Measurements from ENCODE around the gene SHISAL1. TPM values are rescaled to one million over a fixed set of nuclear protein-coding genes. Genes with fewer than 3 reads are reported as not detected.

The SHISAL1 gene
- total RNA-seq, 1 donor from 2014 or later, result not detected

DNA sequence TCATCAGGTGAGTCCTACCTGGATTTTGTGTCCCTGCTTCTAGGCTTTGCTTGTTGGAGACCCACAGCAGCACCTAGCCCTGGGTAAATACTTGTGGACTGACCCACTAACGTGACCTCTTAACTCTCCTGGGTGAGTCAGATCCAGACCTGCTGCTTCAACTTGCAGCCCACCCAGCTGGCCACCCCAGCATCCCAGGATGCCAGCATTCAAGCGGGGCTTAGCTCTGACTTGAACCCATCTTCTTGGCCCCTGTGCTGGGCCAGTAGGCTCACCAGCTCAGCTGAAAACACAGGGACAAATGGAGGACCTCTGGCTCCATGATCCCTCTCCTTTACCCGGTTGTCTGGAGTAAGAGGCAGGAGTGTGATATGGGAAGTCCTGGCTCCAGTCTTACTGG lies 98.6 kb downstream of the SHISAL1 start:
- no peak for DNase-seq
- intact Hi-C loops (cut with micrococcal nuclease), result no loop called here
- H3K27ac Mint-ChIP-seq, result no peak overlapping the region
- H3K4me3 Mint-ChIP-seq, result no peak overlapping the region
- H3K9me3 Mint-ChIP-seq, result no peaks in the 10 kb centered on the region
- no peaks in the 10 kb centered on the region for H3K27me3 Mint-ChIP-seq
- H3K4me1 Mint-ChIP-seq, result peaks cover 3% of the 10 kb centered on the region
- peaks cover 3% of the 10 kb centered on the region for H3K36me3 Mint-ChIP-seq (ENCODE audit: low read depth)

DNA sequence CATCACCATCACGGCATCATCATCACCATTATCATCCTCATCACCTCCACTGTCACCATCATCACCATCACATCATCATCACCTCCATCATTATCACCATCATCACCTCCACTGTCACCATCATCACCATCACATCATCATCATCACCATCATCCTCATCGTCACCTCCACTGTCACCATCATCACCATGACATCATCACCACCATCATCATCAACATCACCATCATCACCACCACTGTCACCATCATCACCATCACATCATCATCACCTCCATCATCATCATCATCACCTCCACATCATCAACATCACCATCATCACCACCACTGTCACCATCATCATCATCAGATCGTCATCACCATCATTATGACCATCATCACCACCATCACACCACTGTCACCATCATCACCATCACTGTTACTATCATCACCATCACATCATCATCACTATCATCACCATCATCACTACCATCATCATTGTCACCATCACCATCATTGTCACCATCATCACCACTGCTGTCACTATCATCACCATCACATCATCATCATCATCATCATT lies 99.2 kb downstream of the SHISAL1 start:
- Mint-ChIP-seq H3K9me3 (no peaks in the 10 kb centered on the region), H3K36me3 (ENCODE audit: low read depth) (peaks cover 7% of the 10 kb centered on the region), H3K4me1 (peaks cover 3% of the 10 kb centered on the region), H3K4me3 (no peak overlapping the region), H3K27ac (no peak overlapping the region), H3K27me3 (no peaks in the 10 kb centered on the region)
- intact Hi-C loops (cut with micrococcal nuclease), result no loop called here
- no peak for DNase-seq

DNA sequence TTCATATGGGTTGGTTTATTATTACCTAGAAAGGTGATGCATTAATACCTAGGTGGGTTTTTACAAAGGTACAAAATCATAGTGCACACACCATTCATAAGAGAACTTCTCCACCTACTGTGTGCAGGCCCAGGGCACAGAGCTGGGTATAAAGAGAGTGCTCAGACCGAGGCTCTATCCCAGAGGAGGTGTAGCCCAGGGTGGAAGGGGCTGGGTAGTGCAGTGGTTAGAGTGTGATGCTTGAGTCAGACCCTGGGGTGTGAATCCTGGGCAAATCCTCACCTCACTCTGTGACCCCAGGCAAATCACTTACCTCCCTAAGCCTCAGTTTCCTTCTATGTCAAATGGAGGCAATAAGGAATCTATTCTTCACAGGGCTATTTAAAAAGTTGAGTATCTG lies 99.8 kb downstream of the SHISAL1 start:
- Mint-ChIP-seq H3K36me3 (ENCODE audit: low read depth) (peaks cover 7% of the 10 kb centered on the region), H3K27me3 (no peaks in the 10 kb centered on the region), H3K4me3 (no peak overlapping the region), H3K27ac (no peak overlapping the region), H3K9me3 (no peaks in the 10 kb centered on the region), H3K4me1 (peaks cover 3% of the 10 kb centered on the region)
- no peak for DNase-seq
- intact Hi-C loops (cut with micrococcal nuclease), result no loop called here

DNA sequence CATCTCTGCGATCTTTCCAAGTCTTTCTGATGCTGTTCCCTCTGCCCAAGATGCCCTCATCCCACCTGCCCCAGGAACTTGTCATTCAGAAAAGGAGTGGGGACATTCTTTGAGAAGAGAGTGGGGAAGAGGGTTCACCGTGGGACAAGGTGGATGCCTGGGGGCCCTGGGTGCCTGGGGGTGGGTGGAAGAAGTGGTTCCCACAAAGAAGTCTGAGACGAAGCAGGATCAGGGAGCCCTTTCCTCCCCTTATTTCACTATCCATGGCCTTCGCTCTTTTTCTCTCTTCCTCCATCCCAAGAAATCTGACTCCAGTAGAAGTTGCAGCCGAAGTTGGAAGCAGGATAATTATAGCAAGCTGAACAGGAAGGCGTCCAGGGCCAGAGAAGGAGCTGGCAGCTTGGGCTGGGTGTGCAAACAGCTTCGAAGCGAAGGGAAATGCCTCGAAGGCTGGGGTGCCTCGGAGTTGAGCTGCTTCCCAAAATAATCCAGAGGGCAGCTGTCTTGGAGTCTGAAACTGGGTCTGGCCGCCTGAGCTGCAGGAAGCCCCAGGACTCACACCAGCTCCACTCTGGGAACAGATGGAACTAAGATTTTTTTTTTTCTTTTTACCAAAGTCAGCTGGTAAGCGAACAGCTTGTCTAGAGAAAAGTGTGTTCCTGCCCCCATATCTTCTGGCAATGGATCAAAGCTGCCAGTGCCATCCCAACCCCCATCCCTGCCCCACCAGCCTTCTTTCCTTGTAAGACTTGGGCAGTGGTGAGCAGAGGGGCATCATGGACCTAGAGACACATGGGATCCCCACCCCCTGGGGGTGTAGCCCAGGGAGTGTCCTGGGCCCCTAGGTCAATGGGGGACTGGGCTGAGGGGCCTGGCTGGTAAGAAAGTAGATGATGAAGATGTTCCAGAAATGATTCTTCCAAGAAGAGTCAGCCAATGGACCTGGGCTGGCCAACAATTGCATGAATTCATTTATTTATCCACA lies 100.5 kb downstream of the SHISAL1 start:
- Mint-ChIP-seq H3K27me3 (no peaks in the 10 kb centered on the region), H3K27ac (no peak overlapping the region), H3K4me1 (peaks cover 3% of the 10 kb centered on the region), H3K4me3 (no peak overlapping the region), H3K36me3 (ENCODE audit: low read depth) (peaks cover 7% of the 10 kb centered on the region), H3K9me3 (no peaks in the 10 kb centered on the region)
- DNase-seq, result no peak
- intact Hi-C loops (cut with micrococcal nuclease), result no loop called here

DNA sequence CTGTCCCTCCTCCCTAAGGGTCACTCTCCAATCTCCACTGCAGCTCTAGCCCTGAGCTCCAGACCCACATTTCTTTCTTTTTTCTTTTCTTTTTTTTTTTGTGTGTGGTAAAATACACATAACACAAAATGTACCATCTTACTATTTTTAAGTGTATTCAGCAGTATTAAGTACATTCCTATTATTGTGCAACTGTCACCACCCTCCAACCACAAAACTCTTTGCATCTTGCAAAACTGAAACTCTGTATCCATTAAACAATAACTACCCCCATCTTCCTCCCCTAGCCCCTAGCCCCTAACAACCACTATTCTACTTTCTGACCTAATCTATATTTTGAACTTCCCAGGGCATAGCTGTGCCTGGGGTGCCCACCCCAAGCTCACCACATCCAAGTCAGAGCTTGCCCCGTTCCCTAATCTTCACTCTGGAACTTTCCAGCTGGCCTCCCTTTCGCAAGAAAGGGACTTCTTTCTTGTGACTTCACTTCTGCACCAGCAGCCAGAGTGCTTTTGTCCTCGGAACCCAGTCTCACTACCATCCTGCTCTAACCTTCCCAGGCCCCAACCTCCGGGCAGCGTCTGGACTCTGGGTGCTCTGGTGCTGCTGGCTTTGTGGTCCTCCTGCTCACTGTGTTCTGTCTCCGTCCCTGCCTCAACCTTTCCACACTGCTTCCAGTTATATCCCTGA lies 101.3 kb downstream of the SHISAL1 start:
- Mint-ChIP-seq H3K4me3 (no peak overlapping the region), H3K9me3 (no peaks in the 10 kb centered on the region), H3K27ac (no peak overlapping the region), H3K4me1 (peaks cover 3% of the 10 kb centered on the region), H3K36me3 (ENCODE audit: low read depth) (peaks cover 7% of the 10 kb centered on the region), H3K27me3 (no peaks in the 10 kb centered on the region)
- no peak for DNase-seq
- intact Hi-C loops (cut with micrococcal nuclease), result no loop called here

DNA sequence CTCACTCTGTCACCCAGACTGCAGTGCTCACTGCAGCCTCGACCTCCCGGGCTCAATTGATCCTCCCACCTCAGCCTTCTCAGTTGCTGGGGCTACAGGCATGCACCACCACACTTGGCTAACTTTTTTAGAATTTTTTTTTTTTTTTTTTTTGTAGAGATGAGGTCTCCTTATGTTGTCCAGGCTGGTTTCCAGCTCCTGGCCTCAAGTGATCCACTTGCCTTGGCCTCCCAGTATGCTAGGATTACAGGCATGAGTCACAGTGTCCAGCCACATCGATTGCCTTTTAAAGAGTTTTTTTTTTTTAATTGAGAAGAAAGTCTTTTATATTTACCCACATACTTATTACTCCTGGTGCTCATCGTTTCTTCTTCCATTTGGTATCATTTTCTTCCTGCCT lies 102.0 kb downstream of the SHISAL1 start:
- Mint-ChIP-seq H3K4me3 (no peak overlapping the region), H3K27me3 (no peaks in the 10 kb centered on the region), H3K4me1 (peaks cover 3% of the 10 kb centered on the region), H3K36me3 (ENCODE audit: low read depth) (peaks cover 7% of the 10 kb centered on the region), H3K27ac (no peak overlapping the region), H3K9me3 (no peaks in the 10 kb centered on the region)
- DNase-seq, result no peak
- intact Hi-C loops (cut with micrococcal nuclease), result no loop called here

DNA sequence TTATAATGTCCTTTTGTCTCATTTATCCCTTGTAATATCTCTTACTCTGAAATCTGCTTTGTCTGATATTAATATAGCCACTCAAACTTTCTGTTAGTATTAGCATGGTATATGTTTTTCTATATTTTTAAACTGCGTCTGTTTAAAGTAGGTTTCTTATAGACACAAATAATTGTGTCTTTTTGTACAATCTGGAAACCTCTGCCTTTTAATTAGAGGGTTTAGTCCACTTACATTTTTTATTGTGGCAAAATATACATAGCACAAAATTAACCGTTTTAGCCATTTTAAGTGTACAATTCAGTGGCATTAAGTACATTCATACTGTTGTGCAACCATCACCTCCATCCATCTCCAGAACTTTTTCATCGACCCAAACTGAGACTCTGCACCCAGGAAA lies 103.4 kb downstream of the SHISAL1 start:
- intact Hi-C loops (cut with micrococcal nuclease), result no loop called here
- H3K36me3 Mint-ChIP-seq (ENCODE audit: low read depth), result peaks cover 7% of the 10 kb centered on the region
- no peaks in the 10 kb centered on the region for H3K27me3 Mint-ChIP-seq
- peaks cover 3% of the 10 kb centered on the region for H3K4me1 Mint-ChIP-seq
- H3K4me3 Mint-ChIP-seq, result no peak overlapping the region
- no peaks in the 10 kb centered on the region for H3K9me3 Mint-ChIP-seq
- no peak overlapping the region for H3K27ac Mint-ChIP-seq
- no peak for DNase-seq

DNA sequence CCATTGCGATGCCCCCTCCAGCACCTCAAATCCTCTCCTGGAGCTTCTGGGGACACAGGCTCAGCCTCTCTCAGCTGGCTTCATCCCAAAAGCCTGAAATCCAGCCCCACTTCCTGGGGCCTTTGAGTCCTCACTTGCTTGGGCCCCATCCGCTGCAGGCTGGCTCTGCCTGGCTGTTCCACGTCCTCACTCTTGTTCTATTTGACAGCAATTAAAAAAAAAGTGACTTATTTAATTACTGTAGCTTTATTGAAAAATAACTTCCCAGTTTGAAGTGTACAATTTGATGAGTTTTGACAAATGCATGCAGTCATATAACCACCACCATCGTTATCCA lies 104.8 kb downstream of the SHISAL1 start:
- Mint-ChIP-seq H3K4me1 (peaks cover 3% of the 10 kb centered on the region), H3K36me3 (ENCODE audit: low read depth) (peaks cover 14% of the 10 kb centered on the region), H3K27me3 (no peaks in the 10 kb centered on the region), H3K4me3 (no peak overlapping the region), H3K27ac (no peak overlapping the region), H3K9me3 (no peaks in the 10 kb centered on the region)
- no peak for DNase-seq
- intact Hi-C loops (cut with micrococcal nuclease), result no loop called here

DNA sequence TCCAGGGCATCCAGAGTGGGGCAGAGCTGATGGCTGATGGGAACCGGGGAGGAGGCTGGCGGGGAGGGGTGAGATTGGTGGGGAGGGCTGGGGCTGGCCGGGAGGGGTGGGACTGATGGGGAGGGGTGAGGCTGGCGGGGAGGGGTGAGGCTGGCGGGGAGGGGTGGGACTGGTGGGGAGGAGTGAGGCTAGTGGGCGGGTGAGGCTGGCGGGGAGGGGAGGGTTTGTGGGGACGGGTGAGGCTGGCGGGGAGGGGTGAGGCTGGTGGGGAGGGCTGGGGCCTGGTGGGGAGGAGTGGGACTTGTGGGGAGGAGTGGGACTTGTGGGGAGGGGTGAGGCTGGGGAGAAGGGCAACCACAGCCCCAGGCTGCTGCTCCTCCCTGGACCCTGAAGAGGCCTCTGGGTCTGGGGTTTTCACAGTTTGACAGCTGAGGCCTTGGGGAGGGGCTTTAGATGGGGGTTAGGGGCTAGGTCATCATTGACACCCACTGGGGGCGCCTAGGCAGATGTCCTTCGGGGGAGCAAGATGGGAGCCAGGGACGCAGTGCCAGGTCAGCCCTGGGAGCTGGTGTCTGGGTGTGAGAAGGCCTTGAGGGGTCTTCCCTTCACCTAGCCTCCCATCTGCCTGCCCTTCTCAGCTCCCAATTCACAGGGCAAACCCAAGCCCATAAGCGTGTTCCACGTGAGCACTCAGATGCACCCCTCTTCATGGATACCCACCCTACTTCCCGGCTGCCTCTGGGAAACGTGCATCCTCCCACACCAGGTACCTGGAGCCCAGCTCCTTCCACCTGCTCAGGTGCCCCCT lies 105.4 kb downstream of the SHISAL1 start:
- no peaks in the 10 kb centered on the region for H3K9me3 Mint-ChIP-seq
- no peak overlapping the region for H3K27ac Mint-ChIP-seq
- no peak for DNase-seq
- peaks cover 18% of the 10 kb centered on the region for H3K36me3 Mint-ChIP-seq (ENCODE audit: low read depth)
- no peak overlapping the region for H3K4me3 Mint-ChIP-seq
- H3K27me3 Mint-ChIP-seq, result no peaks in the 10 kb centered on the region
- H3K4me1 Mint-ChIP-seq, result peaks cover 3% of the 10 kb centered on the region
- intact Hi-C loops (cut with micrococcal nuclease), result no loop called here

DNA sequence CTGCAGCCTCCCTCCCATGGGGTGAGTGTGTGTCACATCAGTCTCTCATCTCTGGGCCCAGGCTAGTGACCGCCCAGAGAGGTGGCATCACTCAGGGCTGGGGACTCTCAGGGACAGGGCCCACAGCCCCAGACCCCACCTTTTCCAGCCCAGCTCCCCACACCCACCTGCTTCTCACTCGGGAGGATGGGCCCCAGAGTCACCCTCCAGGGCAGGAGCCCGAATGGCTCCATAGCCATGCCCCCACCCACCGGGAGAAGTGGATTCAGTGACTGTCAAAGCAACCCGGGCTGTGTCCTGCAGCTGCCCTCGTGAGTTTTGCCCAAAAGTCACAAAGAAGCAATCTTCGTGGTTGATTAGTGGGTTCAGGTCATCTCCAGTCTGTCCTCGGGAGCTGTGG lies 106.1 kb downstream of the SHISAL1 start:
- H3K27me3 Mint-ChIP-seq, result no peaks in the 10 kb centered on the region
- no peak overlapping the region for H3K27ac Mint-ChIP-seq
- peaks cover 3% of the 10 kb centered on the region for H3K4me1 Mint-ChIP-seq
- peaks cover 23% of the 10 kb centered on the region for H3K36me3 Mint-ChIP-seq (ENCODE audit: low read depth)
- DNase-seq, result no peak
- H3K4me3 Mint-ChIP-seq, result no peak overlapping the region
- H3K9me3 Mint-ChIP-seq, result no peaks in the 10 kb centered on the region
- intact Hi-C loops (cut with micrococcal nuclease), result no loop called here

DNA sequence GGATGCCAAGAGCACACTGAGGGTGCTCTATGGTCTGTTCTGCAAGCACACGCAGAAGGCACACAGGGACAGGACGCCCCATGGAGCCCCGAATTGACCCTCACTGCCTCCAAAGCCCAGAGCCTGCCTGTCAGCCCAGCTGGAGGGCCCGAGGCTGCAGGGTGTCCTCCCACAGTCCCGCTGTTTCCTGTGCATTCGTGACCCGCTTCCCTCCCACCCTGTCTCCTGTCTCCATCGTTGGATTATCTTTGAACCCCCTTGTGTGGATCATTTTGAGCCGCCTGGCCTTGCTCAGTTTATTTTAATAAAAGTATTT lies 106.5 kb downstream of the SHISAL1 start:
- Mint-ChIP-seq H3K4me1 (peaks cover 3% of the 10 kb centered on the region), H3K27me3 (no peaks in the 10 kb centered on the region), H3K4me3 (no peak overlapping the region), H3K27ac (no peak overlapping the region), H3K36me3 (ENCODE audit: low read depth) (peaks cover 24% of the 10 kb centered on the region), H3K9me3 (no peaks in the 10 kb centered on the region)
- intact Hi-C loops (cut with micrococcal nuclease), result no loop called here
- no peak for DNase-seq

DNA sequence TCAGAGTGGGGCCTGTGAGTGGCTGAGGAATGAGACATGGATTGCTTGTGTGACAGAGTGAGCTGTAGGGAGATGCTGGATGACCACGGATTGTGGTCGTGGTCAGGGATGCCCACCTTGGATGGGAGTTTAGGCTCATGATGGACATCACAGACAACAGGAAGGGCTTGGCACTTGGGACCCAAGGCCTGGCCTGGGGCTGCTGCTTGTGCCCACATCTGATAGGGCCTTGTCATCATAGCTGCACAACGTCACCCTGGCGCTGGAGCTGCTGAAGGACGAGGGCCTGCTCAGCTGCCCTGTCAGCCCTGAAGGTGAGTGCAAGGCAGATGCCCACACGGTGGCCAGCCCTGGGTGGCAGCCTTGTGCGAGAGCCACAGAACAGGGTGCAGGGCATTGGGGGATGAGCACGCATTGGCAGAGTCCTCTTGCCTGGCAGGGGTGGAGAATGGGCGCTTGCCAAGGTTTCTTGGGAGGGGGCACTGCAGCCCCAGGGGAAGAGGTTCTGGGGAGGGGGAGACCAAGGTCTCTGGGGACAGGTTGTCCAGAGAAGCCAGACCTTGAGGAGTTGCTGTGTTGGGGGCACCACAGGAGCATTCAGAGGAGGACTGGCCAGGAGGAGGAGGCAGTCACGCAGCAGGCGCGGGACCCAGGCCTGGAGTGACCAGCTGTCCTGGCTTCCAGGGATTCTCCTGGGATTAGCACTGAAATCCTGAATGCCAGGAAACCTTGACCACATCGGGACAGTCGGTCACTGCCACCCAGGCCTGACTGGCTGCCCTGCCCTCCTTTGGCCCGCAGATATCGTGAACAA lies 107.0 kb downstream of the SHISAL1 start:
- Mint-ChIP-seq H3K9me3 (no peaks in the 10 kb centered on the region), H3K27ac (no peak overlapping the region), H3K4me3 (no peak overlapping the region), H3K4me1 (peaks cover 5% of the 10 kb centered on the region), H3K27me3 (no peaks in the 10 kb centered on the region), H3K36me3 (ENCODE audit: low read depth) (peaks cover 26% of the 10 kb centered on the region)
- no peak for DNase-seq
- intact Hi-C loops (cut with micrococcal nuclease), result no loop called here
